A673 (cell line): Measurements from ENCODE around the gene ARCN1.
"Not testable (repeated sequence)": the region's sequence is repeated elsewhere in the genome, so short reads cannot be mapped to it uniquely, and the experiment has no call there.

ENCODE experiments used
- CTCF ChIP-seq: fragments of 300-800, 200-600 bp; sonication (generic); conservative IDR thresholded peaks from 2 replicates; pipeline ENCODE4 v1.5.1; 2017; ENCODE audit warnings: low read depth, mild to moderate bottlenecking, antibody characterized with exemption, low read length, moderate library complexity, mixed read lengths
- EZH2 ChIP-seq: fragments of 200-600 bp; sonication (generic); IDR thresholded peaks from 2 replicates; pipeline ENCODE4 v1.6.1; 2017; ENCODE audit warnings: borderline replicate concordance, low read depth, mild to moderate bottlenecking, mixed read lengths, antibody characterized with exemption, low read length; ENCODE audit not compliant: poor library complexity, severe bottlenecking

GRCh38 chr11:118577995-118578394 lies 5.8 kb downstream of the ARCN1 start:
- TF ChIP-seq CTCF, EZH2: not testable (repeated sequence)
